OCI-LY1 (cell line): ENCODE measurements around the gene CRYGA.

ENCODE experiments used
- EZH2 ChIP-seq: fragments of 200-600 bp; sonication (generic), shearing (Covaris generic); IDR thresholded peaks from 2 replicates; pipeline ENCODE4 v1.8.0; 2017; ENCODE audit warnings: borderline replicate concordance, mixed run types, mild to moderate bottlenecking, antibody characterized with exemption, low read length, moderate library complexity, mixed read lengths
- TF ChIP-seq, protein P1 (sequence below): fragments of 200-600 bp; sonication (generic), shearing (Covaris generic); IDR thresholded peaks from 2 replicates; pipeline ENCODE4 v1.5.1; 2017; ENCODE audit warnings: mild to moderate bottlenecking, antibody characterized with exemption, low read length, moderate library complexity, mixed read lengths

DNA sequence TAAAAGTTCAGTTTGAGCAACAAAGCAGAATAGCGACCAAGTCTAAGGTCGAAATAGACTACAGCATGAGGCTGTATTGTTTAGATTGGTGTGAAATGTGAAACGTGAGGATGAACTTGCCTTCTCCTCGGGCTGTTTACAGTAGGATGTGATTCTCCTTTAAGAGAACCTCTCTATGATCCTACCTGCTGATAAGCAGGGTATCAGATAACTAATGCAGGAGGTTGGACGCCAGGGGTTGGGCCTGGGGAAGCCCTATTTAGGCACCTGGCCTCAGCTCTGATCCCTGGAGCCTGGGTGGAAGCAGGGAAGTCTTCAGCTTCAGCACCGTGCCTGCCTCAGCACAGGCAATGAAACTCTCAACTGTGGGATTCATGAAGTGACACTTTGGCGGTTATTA lies 50.4 kb downstream of the CRYGA start:
- TF ChIP-seq, protein P1, sequence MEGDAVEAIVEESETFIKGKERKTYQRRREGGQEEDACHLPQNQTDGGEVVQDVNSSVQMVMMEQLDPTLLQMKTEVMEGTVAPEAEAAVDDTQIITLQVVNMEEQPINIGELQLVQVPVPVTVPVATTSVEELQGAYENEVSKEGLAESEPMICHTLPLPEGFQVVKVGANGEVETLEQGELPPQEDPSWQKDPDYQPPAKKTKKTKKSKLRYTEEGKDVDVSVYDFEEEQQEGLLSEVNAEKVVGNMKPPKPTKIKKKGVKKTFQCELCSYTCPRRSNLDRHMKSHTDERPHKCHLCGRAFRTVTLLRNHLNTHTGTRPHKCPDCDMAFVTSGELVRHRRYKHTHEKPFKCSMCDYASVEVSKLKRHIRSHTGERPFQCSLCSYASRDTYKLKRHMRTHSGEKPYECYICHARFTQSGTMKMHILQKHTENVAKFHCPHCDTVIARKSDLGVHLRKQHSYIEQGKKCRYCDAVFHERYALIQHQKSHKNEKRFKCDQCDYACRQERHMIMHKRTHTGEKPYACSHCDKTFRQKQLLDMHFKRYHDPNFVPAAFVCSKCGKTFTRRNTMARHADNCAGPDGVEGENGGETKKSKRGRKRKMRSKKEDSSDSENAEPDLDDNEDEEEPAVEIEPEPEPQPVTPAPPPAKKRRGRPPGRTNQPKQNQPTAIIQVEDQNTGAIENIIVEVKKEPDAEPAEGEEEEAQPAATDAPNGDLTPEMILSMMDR = no peak
- no peak for TF ChIP-seq EZH2
